Left cardiac atrium (tissue), 4 donors: Measurements from ENCODE around the gene TPSAB1. TPM values are rescaled to one million over a fixed set of nuclear protein-coding genes. Genes with fewer than 3 reads are reported as not detected.
"Not testable (repeated sequence)": the region's sequence is repeated elsewhere in the genome, so short reads cannot be mapped to it uniquely, and the experiment has no call there.

ENCODE experiments used
- ATAC-seq, 2 donors: fragments of 200-7000 bp; cut with Tn5 transposase; one replicate each; pipeline ENCODE4 v1.9.1; 2020; ENCODE audit warnings: mild to moderate bottlenecking in 2 of 2, moderate library complexity in 2 of 2
- DNase-seq: peaks from one replicate; pipeline ENCODE4 v3.0.0-alpha.2; 2020
- intact Hi-C, 2 donors: fragments of 100-400 bp; cut with DNase I; formaldehyde crosslinking; loops; one replicate each; pipeline versions ENCODE4 v1.14.1 to v1.15.1; 2022 to 2023
- total RNA-seq, 2 donors: library from RNA; stranded (reverse); fragmentation: NEBNext Ultra II Directional; extraction: Animal tissue kit (Norgen Biotek cat#: 25700); gene quantifications; one replicate each; pipeline ENCODE4 v1.2.1, GENCODE V29; 2021
- donor health status: DM: no; HTN: yes; CAD: no.
- donor health status: DM: no; HTN: yes; CAD: no; lungs with severe emphysema.
- donor health status: DM: yes; HTN: yes; CAD: no.
- donor health status: Dilated cardiomyopathy.

The TPSAB1 gene
- total RNA-seq, 2 donors from 2014 or later, result 2.1 to 17.3 TPM

- DNase-seq, result no peak
- no peak for ATAC-seq
- intact Hi-C loops, result no loop called here
Measured at GRCh38 chr16:1260101-1260680, 19.7 kb downstream of the TPSAB1 start.

GRCh38 chr16:1261131-1261892 lies 20.8 kb downstream of the TPSAB1 start:
- ATAC-seq, result no peak
- intact Hi-C loops, result no loop called here
- no peak for DNase-seq

DNA sequence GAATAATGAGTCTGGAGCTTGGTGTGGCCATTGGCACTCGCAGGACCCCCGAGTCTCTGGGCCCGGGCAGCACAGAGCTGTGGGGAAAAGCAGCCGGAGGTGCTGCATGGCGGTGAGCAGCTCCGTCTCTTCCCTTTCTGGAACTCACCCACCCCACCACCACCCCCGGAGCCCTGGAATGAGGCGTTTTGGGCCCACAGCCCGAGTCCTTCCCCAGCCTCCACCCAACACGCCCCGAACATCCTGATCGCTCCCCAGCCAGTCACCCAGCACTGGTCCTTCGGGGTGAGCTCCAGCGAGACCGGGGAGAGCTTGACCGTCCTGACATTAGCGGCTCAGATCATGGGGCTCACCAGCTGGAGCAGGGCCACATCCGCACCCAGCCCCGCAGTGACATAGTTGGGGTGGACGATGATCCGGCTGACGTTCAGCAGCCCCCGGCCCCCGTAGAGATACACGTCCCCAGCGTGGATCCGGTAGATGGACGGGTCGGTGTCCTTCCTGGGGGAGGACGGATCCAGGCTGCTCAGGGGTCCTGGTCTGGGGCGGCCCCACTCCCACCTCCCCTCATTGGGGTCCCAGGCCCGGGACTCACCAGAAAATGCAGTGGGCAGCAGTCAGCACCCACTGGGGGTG lies 21.8 kb downstream of the TPSAB1 start:
- DNase-seq, result no peak
- intact Hi-C loops, result no loop called here
- ATAC-seq, result no peak

DNA sequence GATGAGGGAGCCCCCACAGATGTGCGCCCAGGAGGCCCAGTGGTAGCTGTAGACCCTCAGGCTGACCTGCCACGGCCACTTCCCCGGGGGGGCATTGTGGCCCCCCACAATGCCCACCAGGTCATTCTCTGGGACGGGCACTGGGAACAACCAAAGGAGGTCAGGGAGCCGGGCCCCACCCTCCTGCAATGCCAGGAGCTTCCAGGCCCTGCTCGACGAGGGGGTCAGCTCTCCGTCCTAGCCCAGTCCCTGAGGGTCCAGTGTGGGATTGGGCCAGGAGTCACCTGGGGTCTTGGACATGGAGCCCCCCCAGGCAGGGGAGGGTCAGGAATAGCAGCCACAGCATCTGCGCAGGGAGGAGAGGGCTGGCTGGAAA lies 22.3 kb downstream of the TPSAB1 start:
- intact Hi-C loops, result no loop called here
- ATAC-seq (no peak), DNase-seq (no peak)

- no peak for ATAC-seq
- DNase-seq, result no peak
- intact Hi-C loops, result no loop called here
Measured at GRCh38 chr16:1263591-1264344, 23.3 kb downstream of the TPSAB1 start.

GRCh38 chr16:1264345-1265089 lies 24.0 kb downstream of the TPSAB1 start:
- intact Hi-C loops, result no loop called here
- DNase-seq, result no peak
- ATAC-seq, result no peak

DNA sequence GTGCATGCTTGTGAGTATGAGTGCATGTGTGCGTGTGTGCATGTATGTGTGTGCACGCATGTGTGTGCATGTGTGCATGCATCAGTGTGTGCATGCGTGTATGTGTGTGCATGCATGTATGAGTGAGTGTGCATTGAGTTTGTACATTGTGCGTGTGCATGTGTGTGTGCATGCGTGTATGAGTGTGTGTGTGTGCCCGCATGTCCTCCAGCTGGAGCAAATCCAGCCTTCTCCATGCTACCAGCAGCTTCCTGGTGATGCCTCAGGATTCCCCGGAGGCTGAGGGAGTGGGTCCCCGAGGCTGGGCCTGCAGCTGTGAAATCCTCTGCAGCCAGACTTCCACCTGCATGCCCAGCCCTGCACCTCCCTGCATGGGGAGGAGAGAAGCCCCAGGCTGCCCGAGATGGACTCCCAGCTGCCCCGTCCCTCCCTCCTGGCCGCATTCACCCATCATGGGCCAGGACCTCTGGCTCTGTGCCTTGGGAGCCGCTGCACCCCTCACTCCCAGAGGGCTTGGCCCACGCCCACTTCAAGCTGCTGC lies 24.7 kb downstream of the TPSAB1 start:
- intact Hi-C loops, result no loop called here
- ATAC-seq (no peak), DNase-seq (no peak)

GRCh38 chr16:1265826-1266225 lies 25.3 kb downstream of the TPSAB1 start:
- intact Hi-C loops, result no loop called here
- no peak for DNase-seq
- ATAC-seq, result no peak

GRCh38 chr16:1269418-1269817 lies 28.9 kb downstream of the TPSAB1 start:
- DNase-seq, ATAC-seq, intact Hi-C loops: not testable (repeated sequence)

- DNase-seq, result no peak
- ATAC-seq, result peak in 1 of 2 donors; percentile 11
- intact Hi-C loops, result no loop called here
Measured at GRCh38 chr16:1271380-1271723, 30.8 kb downstream of the TPSAB1 start.

DNA sequence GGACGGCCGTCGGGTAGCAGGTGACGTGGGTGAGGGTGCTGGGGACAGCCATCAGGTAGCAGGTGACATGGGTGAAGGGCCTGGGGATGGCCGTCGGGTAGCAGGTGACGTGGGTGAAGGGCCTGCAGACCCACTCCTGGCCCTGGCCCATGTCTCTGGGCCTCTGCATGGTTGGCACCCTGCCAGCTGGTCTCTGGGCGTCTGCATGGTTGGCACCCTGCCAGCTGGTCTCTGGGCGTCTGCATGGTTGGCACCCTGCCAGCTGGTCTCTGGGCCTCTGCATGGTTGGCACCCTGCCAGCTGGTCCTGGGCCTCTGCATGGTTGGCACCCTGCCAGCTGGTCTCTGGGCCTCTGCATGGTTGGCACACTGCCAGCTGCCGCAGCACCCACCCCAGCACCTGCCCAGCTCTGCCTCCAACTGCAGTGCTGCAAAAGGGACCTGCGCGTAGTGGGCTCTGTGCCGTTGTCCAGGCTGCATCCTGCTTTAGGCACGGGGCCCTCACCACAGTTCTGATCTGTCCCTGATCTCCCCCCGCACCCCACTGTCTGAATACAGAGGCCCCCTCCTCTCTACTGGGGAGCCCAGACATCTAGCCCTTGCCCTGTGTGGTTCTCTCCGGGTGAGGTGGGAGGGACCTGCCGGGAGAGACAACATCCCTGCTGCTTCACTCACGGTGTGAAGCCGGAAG lies 31.4 kb downstream of the TPSAB1 start:
- DNase-seq, intact Hi-C loops: not testable (repeated sequence)
- peak; percentile 41 to 47 for ATAC-seq

GRCh38 chr16:1272453-1273198 lies 32.1 kb downstream of the TPSAB1 start:
- intact Hi-C loops, result no loop called here
- DNase-seq (no peak), ATAC-seq (no peak)

DNA sequence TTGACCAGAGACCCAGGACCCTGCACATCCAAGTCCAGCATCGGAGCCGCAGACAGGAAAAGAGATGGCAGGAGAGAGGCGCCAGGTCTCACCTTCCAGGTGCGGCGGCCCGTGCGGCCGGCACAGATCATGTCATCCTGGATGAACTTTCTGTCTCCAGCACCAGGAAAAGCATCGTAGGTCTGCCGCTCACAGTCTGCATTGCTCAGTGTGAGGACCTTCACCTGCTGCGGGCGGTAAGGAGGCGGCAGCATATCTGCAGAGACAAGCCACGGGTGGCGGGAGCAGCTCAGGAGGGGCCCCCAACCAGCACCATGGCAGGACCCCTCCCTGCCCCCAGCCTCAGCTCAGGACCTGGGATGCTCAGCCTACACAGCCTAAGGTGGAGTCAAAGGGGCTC lies 33.3 kb downstream of the TPSAB1 start:
- no peak for ATAC-seq
- intact Hi-C loops, result no loop called here
- DNase-seq, result no peak

GRCh38 chr16:1274767-1275166 lies 34.3 kb downstream of the TPSAB1 start:
- intact Hi-C loops, result no loop called here
- DNase-seq, result no peak
- ATAC-seq, result no peak

GRCh38 chr16:1275791-1276579 lies 35.5 kb downstream of the TPSAB1 start:
- intact Hi-C loops, result no loop called here
- DNase-seq, result no peak

DNA sequence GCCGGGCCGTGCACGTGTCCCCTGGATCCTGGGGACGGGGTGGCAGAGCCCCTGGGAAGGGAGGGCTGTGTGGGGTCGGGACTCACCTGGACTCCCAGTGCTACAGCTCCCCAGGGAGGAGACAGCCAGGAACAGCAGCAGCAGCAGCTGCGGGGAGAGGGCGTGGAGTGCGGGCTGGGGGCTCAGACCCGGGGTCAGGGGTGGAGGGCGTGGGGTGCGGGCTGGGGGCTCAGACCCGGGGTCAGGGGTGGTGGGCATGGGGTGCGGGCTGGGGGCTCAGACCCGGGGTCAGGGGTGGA lies 36.0 kb downstream of the TPSAB1 start:
- DNase-seq, result no peak
- intact Hi-C loops, result no loop called here
- no peak for ATAC-seq

More at GRCh38 chr16:1275791-1276579, 35.5 kb downstream of the TPSAB1 start:
- no peak for ATAC-seq

DNA sequence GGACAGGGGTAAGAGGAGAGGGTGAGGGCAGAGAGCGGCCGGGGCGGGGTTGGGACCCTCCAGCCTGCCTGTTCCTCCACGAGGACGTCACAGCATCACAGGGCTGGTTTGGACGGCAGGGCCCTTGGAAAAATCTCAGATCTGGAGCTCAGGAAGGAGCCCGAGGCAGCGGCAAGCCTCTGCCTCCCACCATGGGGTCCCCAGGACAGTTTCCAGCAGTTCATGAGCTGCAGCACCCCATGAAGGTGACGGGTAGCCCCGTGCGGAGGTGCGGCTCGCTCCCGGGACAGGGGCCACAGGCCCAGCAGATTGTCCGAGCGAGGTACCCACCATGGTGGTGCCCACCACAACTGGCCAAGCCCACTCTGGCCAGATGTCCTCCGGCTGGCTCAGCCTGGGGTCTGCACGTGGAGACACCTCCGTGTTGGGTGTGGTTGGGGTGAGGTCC lies 36.7 kb downstream of the TPSAB1 start:
- ATAC-seq (no peak), DNase-seq (no peak)
- intact Hi-C loops, result no loop called here
